Endometrial microvascular endothelial cells (primary cell): ENCODE results near the gene CEP192. TPM values are rescaled to one million over a fixed set of nuclear protein-coding genes. Genes with fewer than 3 reads are reported as not detected.

Experiments
- in situ Hi-C: cut with HindIII; loops from 2 replicates; pipeline ENCODE4 v1.10.0; 2017; ENCODE audit warnings: low sequenced_read_pairs, low pct_unique_long_range_greater_than_20kb; ENCODE audit errors: inconsistent ontology term
- total RNA-seq: library from RNA; depleted of rRNA; stranded (reverse); fragments of >200 nt; gene quantifications from one replicate; pipeline ENCODE4 v1.2.3, GENCODE V29; 2015; ENCODE audit errors: inconsistent ontology term

The CEP192 gene, protein sequence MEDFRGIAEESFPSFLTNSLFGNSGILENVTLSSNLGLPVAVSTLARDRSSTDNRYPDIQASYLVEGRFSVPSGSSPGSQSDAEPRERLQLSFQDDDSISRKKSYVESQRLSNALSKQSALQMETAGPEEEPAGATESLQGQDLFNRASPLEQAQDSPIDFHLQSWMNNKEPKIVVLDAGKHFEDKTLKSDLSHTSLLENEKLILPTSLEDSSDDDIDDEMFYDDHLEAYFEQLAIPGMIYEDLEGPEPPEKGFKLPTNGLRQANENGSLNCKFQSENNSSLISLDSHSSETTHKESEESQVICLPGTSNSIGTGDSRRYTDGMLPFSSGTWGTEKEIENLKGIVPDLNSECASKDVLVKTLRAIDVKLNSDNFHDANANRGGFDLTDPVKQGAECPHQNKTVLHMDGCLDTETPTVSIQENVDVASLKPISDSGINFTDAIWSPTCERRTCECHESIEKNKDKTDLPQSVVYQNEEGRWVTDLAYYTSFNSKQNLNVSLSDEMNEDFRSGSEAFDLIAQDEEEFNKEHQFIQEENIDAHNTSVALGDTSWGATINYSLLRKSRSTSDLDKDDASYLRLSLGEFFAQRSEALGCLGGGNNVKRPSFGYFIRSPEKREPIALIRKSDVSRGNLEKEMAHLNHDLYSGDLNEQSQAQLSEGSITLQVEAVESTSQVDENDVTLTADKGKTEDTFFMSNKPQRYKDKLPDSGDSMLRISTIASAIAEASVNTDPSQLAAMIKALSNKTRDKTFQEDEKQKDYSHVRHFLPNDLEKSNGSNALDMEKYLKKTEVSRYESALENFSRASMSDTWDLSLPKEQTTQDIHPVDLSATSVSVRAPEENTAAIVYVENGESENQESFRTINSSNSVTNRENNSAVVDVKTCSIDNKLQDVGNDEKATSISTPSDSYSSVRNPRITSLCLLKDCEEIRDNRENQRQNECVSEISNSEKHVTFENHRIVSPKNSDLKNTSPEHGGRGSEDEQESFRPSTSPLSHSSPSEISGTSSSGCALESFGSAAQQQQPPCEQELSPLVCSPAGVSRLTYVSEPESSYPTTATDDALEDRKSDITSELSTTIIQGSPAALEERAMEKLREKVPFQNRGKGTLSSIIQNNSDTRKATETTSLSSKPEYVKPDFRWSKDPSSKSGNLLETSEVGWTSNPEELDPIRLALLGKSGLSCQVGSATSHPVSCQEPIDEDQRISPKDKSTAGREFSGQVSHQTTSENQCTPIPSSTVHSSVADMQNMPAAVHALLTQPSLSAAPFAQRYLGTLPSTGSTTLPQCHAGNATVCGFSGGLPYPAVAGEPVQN (N-terminal part only)
- total RNA-seq: 21.0 TPM

DNA sequence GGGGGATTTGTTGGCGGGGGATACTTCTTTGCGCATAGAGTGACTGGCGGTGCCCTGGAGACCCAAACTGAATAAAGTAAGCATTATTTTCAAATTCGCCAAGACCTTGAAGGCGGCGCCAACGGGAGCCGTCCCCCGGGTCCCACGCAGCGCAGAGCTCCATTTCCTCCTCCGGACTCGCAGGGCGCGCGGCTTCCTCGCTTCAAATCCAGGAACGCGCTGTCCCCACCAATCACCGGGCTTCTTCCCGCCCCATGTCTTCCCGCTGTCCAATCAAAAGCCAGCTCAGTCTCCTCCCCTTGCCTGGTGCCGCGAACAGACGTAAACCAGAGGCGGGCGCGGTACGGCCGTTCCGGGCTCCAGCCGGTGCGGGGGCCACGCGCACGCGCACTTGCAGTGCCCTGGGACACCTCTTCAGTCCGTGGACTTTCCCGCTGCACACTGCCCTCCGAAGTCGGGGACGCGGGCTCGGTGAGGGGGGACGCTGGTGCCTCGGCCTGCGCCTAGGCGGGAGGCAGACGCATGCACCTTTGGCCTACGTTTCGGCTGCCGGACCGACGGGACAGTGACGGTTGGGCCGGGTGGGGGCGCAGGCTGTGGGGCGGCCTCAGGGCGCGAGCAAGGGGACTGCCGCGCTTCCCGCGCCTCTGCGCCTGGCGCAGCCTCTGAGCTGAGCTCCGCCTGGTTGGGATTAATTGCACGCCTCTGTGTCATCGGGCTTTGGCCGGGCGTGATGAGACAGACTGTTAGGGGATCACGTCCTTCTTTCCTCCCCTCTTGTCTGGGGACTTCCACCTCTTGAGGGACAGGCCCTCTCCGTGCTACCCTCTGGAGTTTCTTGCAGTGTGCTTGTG, at the start of gene CEP192:
CEP192 (plus strand) TSS at position 396 of the 854 bp plus-strand sequence. CDS start 8,063 bp downstream, outside the sequence.
- in situ Hi-C loops: no loop called here

DNA sequence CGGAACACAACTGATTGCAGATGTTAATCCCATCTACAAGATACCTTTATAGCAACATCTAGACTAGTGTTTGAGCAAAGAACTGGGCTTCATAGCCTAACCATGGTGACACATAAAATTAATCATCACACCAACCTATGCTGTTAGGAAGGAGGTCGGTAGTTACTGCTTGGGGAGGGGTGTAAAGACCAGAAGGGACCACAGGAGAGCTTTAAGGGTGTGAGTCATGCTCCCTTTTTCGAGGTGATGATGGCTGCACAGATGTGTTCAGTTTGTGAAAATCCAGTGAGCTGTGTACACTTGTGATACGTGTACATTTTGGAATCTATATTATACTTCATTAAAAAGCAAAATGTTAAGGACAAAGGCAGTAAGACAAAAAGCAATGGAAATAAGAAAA, 47.9 kb upstream of the CEP192 start:
- in situ Hi-C loops: no loop called here

DNA sequence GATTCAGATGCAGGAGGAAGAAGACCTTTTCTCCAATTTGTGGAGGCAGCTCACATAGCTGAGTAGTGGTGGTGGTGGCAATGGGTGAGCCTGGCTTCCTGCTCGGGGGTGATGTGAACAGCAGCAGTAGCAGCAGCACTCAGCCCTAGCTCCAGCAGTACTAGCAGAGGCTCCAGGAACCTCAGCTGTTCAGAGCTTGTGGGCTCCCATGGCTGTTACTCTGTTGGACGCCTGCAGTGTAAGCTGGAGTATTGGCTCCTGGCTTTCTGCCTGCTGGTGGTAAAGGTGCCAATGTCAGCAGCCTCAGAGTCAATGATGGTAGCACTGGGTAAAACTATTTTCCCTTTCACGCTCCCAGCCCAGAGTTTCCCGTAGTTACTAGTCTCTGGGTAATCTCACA, 46.5 kb upstream of the CEP192 start:
- in situ Hi-C loops: no loop called here

DNA sequence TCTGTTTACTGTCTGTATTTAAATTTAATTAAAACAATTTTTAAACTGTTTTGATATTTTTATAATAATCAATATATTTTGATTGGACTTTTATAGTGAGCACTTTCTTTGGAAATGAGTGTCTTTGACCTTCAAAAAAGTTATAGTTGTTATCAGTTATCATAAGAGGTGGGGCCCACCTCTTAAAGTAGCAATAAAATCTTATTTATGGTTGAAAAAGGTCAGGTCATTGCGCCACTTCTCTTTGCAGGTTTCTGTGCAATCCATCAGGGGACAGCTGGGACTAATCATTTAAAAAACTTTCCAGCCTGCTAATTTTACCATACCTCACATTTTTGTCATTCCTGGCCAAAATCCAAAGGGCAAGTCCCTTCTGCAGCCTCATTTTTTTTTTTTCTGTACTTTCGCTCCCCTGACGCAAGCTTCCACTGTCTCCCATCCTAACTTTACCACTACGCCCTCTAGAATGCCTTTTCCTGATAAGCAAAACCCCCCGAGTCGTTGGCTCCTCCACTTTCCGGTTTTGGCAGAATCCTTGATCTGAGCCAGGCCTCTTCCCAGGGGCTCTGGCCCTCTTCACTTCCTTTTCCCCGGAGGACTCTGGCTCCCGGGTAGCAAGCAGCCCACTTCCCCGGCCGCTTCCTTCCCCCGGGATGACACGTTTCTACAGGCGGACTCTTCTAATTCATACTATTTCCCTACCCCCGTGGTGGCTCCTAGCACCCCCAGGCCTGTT, 44.4 kb upstream of the CEP192 start:
- in situ Hi-C loops: no loop called here

DNA sequence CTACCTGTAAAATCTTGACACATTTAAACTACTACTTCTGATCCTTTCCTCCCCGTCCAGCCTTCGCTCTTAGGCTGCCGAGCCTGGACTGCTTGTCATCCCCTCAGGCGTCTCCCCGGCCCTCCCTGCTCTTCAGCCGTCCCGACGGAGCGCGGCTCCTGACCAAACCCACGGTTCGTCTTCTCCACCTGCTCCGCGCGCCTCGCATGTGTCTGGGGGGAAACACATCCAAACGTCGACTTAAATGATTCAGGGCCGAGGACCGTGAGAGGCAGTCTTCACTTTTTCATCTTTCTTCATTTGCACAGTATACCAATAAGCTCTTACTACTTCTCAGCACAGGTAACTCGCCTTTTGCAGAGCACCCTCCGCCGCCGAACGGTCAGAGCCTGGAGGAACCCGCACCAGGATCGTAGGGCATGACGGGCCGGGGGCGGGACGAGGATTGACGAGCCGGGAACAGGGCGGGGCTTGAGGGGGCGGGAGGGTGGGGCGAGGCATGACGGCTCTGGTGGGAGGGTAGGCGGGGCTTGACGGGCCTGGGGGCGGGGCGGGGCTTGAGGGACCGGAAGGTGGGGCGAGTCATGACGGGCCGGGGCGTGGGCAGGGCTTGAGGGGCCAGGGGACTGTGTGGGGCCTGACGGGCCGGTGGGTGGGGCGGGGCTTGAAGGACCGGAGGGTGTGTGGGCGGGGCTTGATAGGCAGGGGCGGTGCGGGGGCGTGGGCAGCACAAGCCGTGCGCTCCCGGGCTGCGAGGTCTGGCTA, 43.7 kb upstream of the CEP192 start, which contains the start of gene SEH1L:
SEH1L (plus strand) TSS at position 727 of the 765 bp plus-strand sequence. CDS start 111 bp downstream, outside the sequence.
- in situ Hi-C loops: no loop called here

DNA sequence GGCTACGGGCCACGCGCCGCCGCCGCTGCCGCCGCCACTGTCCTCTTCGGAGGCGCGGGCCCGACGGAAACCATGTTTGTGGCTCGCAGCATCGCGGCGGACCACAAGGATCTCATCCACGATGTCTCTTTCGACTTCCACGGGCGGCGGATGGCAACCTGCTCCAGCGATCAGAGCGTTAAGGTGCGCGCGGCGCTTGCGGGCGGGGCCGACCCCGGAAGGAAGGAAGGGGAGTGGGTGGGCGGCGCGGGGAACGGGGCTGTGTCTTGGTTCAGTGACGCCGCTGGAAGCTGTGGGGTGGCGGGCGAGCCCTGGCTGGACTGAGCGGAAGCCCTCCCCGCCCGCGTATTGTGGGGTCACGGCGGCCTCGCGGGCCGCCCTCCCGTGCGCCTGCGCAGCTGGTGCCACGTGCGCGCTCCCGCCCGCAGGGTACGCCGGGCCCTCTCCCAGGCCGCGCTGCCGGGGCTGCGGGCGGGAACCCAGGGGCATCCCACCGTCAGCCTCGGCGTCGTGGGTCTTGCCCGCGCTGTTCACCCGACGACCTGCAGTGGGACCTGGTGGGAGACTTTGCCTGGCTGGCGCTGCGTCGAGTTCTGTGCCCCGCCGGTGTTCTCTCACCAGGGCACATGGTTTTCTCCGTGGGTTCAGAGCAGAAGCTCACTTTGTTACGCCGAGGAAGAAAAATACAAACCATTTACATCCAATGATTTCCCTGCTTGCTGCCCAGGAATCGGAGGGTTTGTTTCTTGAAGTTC, 42.9 kb upstream of the CEP192 start:
- in situ Hi-C loops: no loop called here

DNA sequence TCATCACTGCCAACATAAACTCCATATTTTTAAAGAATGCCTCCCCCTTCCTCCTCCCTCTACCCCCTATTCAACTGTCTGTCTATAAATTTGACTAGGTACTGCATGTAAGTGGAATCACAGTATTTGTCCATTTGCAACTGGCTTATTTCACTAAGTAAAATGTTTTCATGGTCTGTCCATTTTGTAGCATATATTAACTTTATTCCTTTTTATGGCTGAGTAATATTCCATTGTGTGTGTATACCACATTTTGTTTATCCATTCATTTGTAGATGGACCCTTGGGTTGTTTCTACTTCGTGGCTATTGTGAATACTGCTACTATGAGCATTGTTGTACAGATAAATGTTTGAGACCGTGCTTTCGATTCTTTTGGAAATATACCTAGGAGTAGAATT, 32.7 kb upstream of the CEP192 start:
- in situ Hi-C loops: no loop called here

DNA sequence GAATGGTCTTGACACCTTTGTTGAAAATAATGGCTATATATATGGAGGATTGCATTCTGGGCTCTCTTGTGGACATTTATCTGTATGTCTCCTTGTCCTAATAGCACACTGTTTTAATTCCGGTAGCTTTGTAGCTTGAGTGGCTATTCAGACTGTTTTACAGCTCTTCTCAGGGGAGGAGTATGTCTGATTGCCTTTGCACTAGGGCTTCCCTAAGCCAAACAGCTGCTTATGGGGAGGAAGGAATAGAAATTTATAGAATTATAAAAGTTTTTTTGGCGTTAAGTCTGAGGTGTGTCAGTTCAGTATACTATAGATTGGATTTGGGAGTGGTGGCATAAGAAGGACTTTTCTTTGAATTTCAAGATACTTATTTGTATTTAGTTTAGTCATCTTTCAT, 30.8 kb upstream of the CEP192 start:
- in situ Hi-C loops: no loop called here

DNA sequence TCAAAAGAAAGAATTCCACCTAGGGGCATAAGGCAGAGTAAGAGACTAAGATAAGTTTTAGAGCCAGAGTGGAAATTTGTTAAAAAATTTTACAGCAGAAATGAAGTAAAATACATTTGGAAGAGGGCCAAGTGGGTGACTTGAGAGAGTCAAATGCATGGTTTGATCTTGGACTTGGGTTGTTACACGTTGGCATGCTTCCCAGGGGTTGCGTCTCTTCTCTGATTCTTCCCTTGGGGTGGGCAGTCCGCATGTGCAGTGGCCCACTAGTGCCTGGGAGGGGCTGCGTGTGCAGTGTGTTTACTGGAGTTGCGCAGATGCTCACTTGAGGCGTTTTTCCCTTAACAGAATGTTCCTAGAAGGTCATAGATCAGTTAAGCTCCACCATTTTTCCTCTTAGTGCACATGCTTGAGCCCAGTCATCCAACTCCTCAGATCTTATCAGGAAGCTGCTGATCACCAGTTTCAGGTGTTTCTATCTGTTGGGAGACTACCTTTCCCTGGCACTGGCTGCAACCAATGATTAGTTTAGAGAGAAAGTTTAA, 30.2 kb upstream of the CEP192 start:
- in situ Hi-C loops: no loop called here

DNA sequence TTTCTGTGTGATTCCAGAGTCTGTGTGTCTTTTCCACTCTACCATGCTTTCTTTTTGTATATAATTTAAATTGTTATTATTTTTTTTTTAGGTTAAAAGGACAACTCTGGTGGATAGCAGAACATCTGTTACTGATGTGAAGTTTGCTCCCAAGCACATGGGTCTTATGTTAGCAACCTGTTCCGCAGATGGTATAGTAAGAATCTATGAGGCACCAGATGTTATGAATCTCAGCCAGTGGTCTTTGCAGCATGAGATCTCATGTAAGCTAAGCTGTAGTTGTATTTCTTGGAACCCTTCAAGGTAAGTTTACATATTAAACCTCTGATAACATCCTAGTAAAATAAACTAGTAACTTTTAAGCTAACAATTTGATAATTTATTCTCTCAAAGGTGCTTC, 28.1 kb upstream of the CEP192 start:
- in situ Hi-C loops: no loop called here

DNA sequence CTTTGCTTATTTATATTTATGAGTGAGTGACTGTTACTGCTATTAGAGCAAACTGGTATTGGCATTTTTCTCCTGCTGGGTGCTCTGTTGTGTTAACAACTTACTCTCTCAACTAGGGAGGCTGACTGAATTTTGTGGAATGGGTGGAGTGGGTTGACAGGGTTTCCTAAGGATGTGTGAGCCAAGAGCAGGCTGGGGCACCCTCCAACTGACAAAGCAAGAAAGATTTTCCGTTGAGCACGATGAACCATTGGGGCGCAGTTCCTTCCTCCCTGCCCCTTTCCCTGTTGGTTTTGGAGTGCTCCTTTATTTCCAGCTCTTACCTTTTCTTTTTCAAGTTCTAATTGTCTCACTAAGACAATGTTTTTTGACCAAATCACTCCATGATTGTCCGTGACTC, 23.0 kb upstream of the CEP192 start:
- in situ Hi-C loops: no loop called here

DNA sequence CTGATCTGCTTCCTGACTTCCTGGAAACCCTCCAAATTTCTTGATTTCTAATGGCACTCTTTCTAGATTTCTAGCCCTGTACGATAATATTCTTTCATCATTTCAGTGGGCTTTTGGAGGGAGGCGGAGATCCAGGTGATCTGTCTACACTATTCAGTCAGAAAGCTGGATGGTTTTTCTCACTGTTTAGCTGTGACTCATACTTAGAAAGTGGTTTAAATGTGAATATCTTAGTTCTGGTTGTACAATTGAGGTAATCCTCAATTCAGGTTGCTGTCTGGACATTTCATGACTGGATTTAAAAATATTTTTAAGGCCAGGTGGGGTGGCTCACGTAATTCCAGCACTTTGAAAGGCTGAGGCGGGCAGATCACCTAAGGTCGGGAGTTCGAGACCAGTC, 22.5 kb upstream of the CEP192 start:
- in situ Hi-C loops: no loop called here

DNA sequence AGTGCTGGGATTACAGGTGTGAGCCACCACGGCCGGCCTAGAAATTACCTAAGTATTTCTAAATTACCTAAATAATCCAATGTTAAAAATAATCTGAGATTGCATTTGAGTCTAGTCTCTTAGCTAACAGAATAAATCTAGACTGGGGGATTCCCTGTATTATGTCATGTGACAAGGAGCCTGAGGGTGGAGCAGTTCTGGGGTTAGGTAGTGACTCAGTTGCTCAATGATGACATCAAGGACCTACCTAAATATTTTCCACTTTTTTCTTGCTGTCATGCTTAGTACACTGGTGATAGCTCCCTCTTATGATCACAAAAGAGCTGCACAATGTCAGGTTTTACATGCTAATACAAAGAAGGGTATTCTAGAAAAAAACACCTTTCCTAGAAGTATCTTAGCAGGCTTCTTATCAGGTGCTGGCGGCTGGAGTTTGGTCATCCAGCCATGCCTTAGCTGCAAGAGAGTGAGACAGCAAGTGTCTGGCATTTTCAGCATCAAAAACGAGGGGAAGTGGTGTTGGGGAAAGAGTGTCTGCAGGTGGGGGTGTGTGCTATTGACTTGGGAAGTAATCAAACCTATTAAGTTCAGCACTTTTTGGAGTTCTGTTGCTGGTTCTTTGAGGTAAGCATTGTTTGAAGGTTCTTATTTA, 17.5 kb upstream of the CEP192 start:
- in situ Hi-C loops: no loop called here

DNA sequence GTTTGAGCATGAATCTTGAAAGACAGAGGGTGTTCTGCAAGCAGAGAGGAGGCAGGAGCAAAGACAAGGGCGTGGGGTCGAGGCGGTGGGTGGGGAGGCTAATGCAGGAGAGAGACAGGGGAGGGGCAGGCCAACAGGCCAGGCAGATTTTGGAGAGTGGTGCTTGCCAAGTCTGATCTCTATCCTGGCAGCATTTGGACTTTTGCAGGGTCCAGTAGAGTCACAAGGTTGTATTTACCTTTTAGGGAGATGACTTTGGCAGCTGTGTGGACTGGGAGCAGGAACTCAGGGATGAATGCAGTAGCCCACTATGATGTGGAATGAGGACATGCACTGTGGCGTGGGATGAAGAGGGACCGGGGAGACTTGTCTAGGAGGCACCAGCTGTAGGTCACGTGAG, 15.7 kb upstream of the CEP192 start:
- in situ Hi-C loops: no loop called here

DNA sequence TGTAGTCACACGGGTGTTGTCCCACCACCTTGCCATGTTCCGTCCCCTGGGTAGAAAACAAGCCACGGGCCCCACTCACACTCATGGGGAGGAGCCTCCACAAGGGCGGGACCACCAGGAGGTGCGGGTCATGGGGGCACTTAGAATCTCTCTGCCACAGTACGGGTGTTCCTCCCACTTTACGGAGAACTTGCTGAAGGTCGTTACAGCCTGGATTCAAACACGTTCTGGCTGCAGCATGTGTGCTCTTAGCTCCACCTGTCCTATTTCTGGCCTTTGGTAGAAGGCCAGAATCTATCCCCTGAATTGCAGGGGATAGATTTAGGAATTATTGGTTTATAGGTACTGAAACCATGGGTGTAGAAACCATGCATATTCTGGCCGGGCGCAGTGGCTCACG, 14.9 kb upstream of the CEP192 start:
- in situ Hi-C loops: no loop called here
